OCI-M1 (cell line): ENCODE results near the gene GRAMD4.
A peak's percentile ranks its signal among the peaks of the same experiment; 100 is the strongest.

Experiments used
- DNase-seq: peaks from one replicate; lab custom pipeline; 2025; lab: John Stamatoyannopoulos, UW

The GRAMD4 gene

GRCh38 chr22:46583571-46583970 lies 36.6 kb upstream of the GRAMD4 start:
- DNase-seq = no peak

DNA sequence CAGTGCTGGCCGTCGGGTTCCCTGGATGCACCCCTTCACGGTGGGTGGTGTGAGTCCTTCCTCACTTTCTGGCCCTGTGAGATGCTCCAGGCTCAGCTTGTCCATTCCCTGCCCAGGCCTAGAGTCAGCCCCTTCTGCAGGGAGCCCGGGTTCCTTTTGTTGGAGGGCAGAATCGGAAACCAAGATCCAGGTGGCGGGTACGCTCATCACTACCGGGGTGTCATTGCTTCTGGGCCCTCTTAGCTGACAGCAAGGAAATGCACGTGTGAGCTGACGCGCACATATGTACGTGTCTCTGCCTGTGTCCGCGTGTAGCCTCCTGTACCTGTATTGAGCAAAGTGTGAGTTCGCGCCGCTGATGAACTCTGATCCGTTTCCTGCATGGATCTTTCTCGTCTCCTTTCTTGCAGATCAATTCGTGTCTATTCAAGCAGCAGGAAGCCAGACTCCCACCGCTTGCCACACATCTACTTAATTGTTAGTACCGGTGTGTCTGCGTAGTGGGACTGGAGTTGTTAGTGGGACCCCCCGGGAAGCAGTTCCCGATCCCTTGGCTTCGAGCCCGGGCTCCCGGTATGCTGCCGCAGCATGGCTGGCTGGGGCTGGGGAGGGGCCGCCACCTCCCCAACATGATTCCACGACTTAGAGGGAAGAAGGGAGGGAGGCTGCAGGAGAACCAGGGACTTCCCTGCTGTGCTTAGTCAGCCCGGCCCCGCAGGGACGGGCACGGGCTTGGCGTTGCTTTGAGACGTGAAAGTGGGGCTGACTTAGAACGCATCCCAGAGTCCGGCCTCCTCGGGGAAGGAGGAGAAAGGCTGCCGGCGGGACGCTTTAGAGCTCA lies 35.9 kb upstream of the GRAMD4 start:
- no peak for DNase-seq

DNA sequence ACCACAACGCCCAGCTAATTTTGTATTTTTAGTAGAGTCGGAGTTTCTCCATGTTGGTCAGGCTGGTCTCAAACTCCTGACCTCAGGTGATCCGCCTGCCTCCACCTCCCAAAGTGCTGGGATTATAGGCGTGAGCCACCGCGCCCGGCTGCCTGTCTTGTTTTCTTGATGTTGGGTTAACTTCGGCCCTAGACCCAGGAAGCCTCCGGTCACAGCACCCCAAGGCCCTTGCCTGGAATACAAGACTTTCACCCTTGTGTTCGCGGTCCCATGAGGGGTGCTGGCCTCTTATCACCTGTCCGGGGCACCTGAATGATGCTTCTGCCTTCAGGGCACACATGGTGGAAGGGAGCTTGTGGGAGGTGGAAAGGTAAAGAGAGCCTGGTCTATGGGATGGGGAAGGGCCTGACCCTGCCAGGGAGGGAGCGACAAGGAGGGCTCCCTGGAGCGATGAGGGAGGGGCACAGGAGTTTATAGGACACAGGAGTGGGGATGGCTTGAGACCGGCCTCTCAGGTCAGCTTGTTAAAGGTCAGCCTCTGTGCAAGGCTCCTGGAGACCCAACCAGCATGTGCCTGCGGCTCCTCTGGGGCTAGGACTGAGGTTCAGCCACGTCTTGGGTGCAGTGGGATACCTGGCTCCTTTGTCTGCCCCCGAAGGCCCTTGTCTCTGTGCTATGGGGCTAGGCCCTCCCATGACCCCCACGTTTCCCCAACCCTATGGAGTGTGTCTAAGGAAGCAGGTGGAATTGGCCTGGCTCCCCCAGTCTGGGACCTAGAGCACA lies 34.7 kb upstream of the GRAMD4 start:
- no peak for DNase-seq

GRCh38 chr22:46586123-46586519 lies 34.1 kb upstream of the GRAMD4 start:
- DNase-seq = no peak

DNA sequence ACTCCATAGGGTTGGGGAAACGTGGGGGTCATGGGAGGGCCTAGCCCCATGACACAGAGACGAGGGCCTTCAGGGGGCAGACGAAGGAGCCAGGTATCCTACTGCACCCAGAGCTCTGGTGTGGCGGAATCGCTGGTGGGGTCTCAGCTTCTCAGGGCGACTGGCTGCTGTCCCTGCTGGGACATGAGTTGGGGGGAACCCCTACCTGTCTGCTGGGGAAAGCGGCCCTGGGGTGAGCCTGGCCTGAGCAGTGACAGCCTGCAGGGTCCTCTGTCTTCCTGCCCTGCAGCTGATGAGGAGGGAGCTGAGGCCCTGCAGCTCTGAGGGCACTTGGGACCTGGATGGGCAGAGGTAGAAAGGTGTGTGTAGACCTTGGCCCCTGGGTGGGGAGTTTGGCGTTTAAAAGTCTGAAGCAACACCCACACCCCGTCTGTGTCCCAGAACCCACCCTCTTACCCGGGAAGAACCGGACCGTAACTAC lies 33.6 kb upstream of the GRAMD4 start:
- no peak for DNase-seq

GRCh38 chr22:46587061-46587460 lies 33.1 kb upstream of the GRAMD4 start:
- DNase-seq = no peak

GRCh38 chr22:46587492-46588278 lies 32.5 kb upstream of the GRAMD4 start:
- no peak for DNase-seq

GRCh38 chr22:46588279-46589140 lies 31.7 kb upstream of the GRAMD4 start:
- no peak for DNase-seq

DNA sequence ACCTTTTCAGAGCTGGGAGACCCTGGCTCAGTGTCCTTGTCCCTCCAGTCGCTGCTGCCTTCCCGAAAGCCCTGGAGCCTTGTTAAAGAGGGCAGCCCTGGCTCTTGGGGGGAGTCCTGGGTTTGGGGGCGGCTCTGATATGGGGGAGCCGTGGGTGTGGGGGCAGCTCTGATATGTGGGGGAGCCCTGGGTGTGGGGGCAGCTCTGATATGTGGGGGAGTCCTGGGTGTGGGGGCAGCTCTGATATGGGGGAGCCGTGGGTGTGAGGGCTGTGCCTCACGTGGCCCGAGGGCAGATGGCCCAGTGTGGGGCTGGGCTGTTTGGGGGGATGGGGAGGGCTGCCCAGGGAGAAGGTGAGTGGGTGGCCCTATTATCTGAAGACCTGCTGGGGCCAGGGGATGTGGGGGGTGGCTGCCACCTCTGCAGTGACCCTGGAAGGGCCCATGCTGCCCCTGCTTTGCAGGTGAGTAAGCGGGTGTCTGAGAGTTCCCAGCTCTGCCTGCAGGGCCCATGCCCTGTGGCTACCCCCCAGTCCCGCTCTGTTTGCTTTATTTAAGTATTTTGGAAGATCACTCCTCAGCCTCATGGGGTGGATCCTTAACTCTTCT lies 30.9 kb upstream of the GRAMD4 start:
- DNase-seq = no peak

GRCh38 chr22:46589871-46590271 lies 30.3 kb upstream of the GRAMD4 start:
- no peak for DNase-seq

- no peak for DNase-seq
Measured at GRCh38 chr22:46590334-46590733, 29.9 kb upstream of the GRAMD4 start.

DNA sequence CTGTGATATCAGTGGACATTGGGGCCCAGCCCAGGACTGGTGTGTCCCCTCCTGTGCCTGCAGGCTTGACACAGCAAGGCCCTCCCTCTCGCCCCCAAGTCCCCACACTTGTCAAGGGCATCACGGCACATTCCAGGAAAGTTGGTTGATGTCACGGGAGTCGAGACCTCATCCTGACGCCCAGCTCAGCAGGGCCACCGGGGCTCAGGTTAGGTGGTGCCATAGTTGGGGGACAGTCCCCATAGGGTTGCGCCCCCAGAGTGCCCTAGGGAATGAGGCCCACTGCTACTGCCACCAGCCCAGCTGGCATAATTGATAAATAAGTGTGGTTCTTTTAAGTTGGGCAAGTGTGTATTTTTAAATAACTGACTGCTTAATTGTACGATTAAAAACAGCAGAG lies 28.3 kb upstream of the GRAMD4 start:
- DNase-seq = no peak

DNA sequence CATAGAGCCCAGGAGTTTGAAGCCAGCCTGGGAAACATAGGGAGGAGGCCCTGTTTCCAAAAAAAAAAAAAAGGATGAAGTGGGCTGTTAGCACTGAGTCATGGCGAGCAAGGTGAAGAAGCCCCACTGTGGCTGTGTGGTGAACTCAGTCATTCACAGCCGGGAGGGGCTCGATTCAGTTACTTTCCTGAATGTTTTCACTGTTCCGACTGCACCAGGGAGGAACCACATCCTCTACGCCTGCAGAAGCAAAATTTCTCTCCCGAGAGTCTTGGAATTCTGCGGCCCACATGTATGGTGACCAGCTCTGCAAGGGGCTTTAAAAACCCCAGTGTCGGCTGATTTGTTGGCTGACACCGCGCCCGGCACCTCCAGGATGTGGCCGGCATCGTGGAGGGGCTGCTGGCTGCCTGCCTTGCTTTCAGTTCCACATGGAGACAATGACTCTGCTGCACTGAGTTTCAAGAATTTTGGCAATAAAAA lies 27.8 kb upstream of the GRAMD4 start:
- DNase-seq = peak; percentile 55

GRCh38 chr22:46593211-46593681 lies 26.9 kb upstream of the GRAMD4 start:
- DNase-seq = no peak

GRCh38 chr22:46593996-46594946 lies 25.9 kb upstream of the GRAMD4 start:
- no peak for DNase-seq

GRCh38 chr22:46594947-46595298 lies 25.3 kb upstream of the GRAMD4 start:
- DNase-seq = no peak

- DNase-seq = no peak
Measured at GRCh38 chr22:46595545-46595944, 24.6 kb upstream of the GRAMD4 start.

DNA sequence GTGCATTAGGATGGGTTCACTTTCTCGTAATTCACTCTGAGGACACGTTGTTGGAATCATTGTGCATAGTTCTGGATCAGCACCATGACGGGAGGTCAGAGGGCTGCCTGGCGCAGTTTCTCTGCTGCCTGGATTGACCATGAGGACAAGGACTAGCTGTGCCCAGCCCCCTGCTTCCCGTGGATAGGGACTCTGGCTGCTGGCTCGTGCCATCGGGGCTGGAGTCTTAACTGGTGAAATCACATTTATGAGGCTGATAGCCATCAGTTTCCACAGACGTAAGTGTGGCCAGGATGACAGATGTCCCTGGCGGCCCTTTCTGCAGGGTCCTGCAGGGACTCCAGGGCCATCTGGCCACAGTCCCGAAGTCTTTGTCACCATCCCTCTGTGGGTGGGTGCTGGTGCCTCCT lies 24.1 kb upstream of the GRAMD4 start:
- DNase-seq = no peak

GRCh38 chr22:46596819-46597218 lies 23.4 kb upstream of the GRAMD4 start:
- DNase-seq = no peak

- DNase-seq = no peak
Measured at GRCh38 chr22:46598224-46598623, 22.0 kb upstream of the GRAMD4 start.
